HL-60 (cell line): Measurements from ENCODE around the gene DIP2A.

ENCODE experiments used
- DNase-seq, 2 experiments: peaks; one replicate each; pipeline ENCODE4 v3.0.0-alpha.2; 2010 to 2020; ENCODE audit warnings: low read depth in 1 of 2, low spot score in 1 of 2
- H3K27ac ChIP-seq: fragments of 250-450 bp; sonication (Bioruptor Pico); replicated peaks from 2 replicates; pipeline ENCODE4 v1.5.1; 2020; ENCODE audit warnings: mild to moderate bottlenecking, moderate library complexity
- H3K27me3 ChIP-seq: fragments of 250-450 bp; sonication (Bioruptor Pico); 2 replicates; pipeline ENCODE4 v1.5.1; 2021; ENCODE audit warnings: mild to moderate bottlenecking, moderate library complexity; ENCODE audit not compliant: insufficient read depth, poor library complexity, severe bottlenecking
- H3K4me3 ChIP-seq: replicated peaks from 2 replicates; pipeline ENCODE4 v1.5.1; 2011; ENCODE audit warnings: mild to moderate bottlenecking, control low read depth, low read length; ENCODE audit not compliant: insufficient read depth
- GABPA ChIP-seq: IDR thresholded peaks from 2 replicates; pipeline ENCODE4 v1.6.1; 2012; ENCODE audit warnings: low read depth
- POLR2AphosphoS5 ChIP-seq: IDR thresholded peaks from 2 replicates; pipeline ENCODE4 v1.6.1; 2012; ENCODE audit warnings: low read depth
- SPI1 ChIP-seq: IDR thresholded peaks from 2 replicates; pipeline ENCODE4 v1.6.1; 2012; ENCODE audit warnings: low read depth, mild to moderate bottlenecking, borderline replicate concordance
- TF ChIP-seq, protein P1 (sequence below): IDR thresholded peaks from 2 replicates; pipeline ENCODE4 v1.6.1; 2012; ENCODE audit warnings: low read depth; ENCODE audit not compliant: insufficient replicate concordance
- TF ChIP-seq, protein P2 (sequence below): IDR thresholded peaks from one replicate; pipeline ENCODE4 v1.5.1; 2011; ENCODE audit warnings: low read length, control low read depth, inconsistent platforms; ENCODE audit not compliant: insufficient read depth

The DIP2A gene

DNA sequence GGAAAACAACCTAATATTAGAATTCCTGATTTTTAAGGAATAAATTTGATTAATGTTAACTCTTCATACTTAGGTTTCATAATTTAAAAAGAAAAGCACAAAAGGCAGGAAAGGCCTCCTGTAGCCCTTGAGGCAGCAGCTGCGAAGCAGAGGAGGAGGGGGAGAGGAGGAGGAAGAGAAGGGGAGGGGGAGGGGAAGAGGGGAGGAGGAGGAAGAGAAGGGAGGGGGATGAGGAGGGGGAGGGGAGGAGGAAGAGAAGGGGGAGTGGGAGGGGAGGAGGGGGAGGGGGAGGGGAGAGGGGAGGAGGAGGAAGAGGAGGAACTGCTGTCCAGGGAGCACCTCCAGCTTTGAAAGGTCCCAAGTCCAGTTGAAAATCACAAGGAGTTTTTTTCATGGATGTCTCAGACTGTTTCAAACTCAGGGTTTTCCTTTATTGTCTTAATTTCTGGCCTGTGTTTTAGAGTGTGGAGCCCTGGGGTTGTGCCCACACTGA lies 35.1 kb upstream of the DIP2A start:
- Histone ChIP-seq H3K4me3 (no peak overlapping the region), H3K27me3 (no peaks in the 10 kb centered on the region), H3K27ac (peak overlapping the region; percentile 24; the same call in 1 of the 2 replicates)
- peak; percentile 14 to 43 for DNase-seq
- TF ChIP-seq GABPA (no peak), SPI1 (no peak), POLR2AphosphoS5 (no peak)
- TF ChIP-seq, protein P1, sequence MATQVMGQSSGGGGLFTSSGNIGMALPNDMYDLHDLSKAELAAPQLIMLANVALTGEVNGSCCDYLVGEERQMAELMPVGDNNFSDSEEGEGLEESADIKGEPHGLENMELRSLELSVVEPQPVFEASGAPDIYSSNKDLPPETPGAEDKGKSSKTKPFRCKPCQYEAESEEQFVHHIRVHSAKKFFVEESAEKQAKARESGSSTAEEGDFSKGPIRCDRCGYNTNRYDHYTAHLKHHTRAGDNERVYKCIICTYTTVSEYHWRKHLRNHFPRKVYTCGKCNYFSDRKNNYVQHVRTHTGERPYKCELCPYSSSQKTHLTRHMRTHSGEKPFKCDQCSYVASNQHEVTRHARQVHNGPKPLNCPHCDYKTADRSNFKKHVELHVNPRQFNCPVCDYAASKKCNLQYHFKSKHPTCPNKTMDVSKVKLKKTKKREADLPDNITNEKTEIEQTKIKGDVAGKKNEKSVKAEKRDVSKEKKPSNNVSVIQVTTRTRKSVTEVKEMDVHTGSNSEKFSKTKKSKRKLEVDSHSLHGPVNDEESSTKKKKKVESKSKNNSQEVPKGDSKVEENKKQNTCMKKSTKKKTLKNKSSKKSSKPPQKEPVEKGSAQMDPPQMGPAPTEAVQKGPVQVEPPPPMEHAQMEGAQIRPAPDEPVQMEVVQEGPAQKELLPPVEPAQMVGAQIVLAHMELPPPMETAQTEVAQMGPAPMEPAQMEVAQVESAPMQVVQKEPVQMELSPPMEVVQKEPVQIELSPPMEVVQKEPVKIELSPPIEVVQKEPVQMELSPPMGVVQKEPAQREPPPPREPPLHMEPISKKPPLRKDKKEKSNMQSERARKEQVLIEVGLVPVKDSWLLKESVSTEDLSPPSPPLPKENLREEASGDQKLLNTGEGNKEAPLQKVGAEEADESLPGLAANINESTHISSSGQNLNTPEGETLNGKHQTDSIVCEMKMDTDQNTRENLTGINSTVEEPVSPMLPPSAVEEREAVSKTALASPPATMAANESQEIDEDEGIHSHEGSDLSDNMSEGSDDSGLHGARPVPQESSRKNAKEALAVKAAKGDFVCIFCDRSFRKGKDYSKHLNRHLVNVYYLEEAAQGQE = no peak
- TF ChIP-seq, protein P2, sequence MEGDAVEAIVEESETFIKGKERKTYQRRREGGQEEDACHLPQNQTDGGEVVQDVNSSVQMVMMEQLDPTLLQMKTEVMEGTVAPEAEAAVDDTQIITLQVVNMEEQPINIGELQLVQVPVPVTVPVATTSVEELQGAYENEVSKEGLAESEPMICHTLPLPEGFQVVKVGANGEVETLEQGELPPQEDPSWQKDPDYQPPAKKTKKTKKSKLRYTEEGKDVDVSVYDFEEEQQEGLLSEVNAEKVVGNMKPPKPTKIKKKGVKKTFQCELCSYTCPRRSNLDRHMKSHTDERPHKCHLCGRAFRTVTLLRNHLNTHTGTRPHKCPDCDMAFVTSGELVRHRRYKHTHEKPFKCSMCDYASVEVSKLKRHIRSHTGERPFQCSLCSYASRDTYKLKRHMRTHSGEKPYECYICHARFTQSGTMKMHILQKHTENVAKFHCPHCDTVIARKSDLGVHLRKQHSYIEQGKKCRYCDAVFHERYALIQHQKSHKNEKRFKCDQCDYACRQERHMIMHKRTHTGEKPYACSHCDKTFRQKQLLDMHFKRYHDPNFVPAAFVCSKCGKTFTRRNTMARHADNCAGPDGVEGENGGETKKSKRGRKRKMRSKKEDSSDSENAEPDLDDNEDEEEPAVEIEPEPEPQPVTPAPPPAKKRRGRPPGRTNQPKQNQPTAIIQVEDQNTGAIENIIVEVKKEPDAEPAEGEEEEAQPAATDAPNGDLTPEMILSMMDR = no peak

- Histone ChIP-seq H3K27me3 (no peaks in the 10 kb centered on the region), H3K27ac (peak overlapping the region; percentile 24; the same call in 1 of the 2 replicates), H3K4me3 (no peak overlapping the region)
- DNase-seq = peak in 1 of 2 experiments; percentile 9
- TF ChIP-seq SPI1 (no peak), GABPA (no peak), POLR2AphosphoS5 (no peak)
- TF ChIP-seq, protein P2 = no peak
- TF ChIP-seq, protein P1 = no peak
Measured at GRCh38 chr21:46424039-46424591, 34.6 kb upstream of the DIP2A start.

GRCh38 chr21:46424621-46425020 lies 34.1 kb upstream of the DIP2A start:
- Histone ChIP-seq H3K4me3 (no peak overlapping the region), H3K27ac (no peak overlapping the region), H3K27me3 (no peaks in the 10 kb centered on the region)
- no peak for TF ChIP-seq SPI1
- TF ChIP-seq POLR2AphosphoS5 = no peak
- no peak for TF ChIP-seq GABPA
- TF ChIP-seq, protein P1 = no peak
- TF ChIP-seq, protein P2 = no peak
- DNase-seq = no peak
